ENCODE measurements around the gene SLC2A4.
"Not testable (repeated sequence)": the region's sequence is repeated elsewhere in the genome, so short reads cannot be mapped to it uniquely, and the experiment has no call there.

SLC2A4 gene

DNA sequence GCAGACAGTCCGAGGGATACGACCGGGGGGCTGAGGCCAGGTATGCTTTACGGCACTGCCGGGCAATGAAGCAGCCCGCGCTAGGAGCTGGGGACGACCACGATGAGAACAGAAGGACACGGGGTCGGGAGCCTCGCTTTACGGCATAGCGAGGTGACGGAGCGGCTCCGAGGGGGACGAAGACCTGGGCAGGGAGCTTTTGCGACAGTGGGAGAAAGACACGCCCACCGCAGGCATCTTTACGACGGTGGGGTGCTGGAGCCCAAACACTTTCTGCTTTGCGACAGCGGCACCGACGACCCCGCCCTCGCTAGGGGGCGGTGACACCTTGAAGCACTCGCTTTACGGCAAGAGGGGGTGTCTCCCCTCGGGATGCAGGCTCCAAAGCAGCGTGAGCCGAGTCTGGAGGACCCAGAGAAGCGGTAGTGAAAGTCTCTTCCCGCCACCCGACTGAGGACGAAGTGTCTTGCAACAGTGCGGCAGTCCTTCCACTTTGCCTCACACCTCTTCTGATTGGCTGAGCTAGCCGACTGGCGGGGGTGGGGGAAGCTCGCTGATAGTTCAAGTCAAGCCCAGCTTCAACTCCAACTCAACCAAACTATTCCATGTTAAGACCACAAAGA is 48.0 kb downstream of the SLC2A4 start:
- Histone ChIP-seq H3K4me2 (peak overlapping the region; percentile 85), H4K20me1 (peaks cover 2% of the 10 kb centered on the region; the same call in 1 of the 2 replicates), H3K4me1 (peaks cover 53% of the 10 kb centered on the region), H3K27me3 (no peaks in the 10 kb centered on the region), H3K4me3 (peak overlapping the region; percentile 85), H3K9ac (peak overlapping the region; percentile 88), H3K36me3 (peaks cover 25% of the 10 kb centered on the region), H3K27ac (peak overlapping the region; percentile 65), H3K9me3 (no peaks in the 10 kb centered on the region)
- TF ChIP-seq Cebpa-rat (IDR thresholded peaks at IDR 0.05): no peak

DNA sequence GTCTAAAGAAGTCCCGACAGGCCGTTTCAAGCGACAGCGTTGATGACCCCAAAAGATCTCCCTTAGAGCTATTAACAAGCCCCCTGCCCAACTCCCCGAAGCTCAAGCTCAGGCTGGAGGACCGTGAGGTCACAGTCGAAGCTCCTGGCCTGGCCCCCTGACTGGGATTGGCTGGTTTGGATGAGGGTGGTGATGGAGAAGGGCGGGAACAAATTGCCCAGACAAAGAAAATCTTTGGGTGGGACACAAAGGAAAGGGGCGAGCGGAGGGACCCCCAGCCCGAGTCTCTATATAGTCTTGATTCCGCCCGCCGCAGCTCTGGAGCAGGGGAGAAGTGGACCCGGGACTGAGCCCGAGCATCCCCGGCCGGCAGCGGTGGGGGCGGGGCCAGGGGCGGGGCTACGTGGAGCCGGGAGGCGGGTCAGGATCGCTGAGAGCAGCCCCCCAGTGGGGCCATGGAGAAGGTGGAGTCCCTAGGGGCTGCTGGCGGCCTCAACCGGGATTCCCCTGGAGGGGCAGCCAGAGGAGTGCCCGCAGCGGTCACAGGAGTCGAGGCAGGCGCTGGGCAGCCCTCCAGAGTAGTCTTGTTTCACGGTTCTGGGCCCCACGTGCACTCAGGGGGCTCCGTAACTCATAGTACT is 48.6 kb downstream of the SLC2A4 start:
- Histone ChIP-seq H3K4me1 (peaks cover 60% of the 10 kb centered on the region), H3K4me2 (peak overlapping the region; percentile 85), H3K27ac (peak overlapping the region; percentile 65), H4K20me1 (no peaks in the 10 kb centered on the region), H3K9me3 (no peaks in the 10 kb centered on the region), H3K27me3 (no peaks in the 10 kb centered on the region), H3K36me3 (peaks cover 20% of the 10 kb centered on the region), H3K9ac (peak overlapping the region; percentile 88), H3K4me3 (peak overlapping the region; percentile 85)
- no peak for TF ChIP-seq Cebpa-rat (IDR thresholded peaks at IDR 0.05)

GRCh38 chr17:7330638-7331015 is 49.1 kb downstream of the SLC2A4 start:
- H3K4me3 ChIP-seq: peak overlapping the region; percentile 85
- TF ChIP-seq Cebpa-rat (IDR thresholded peaks at IDR 0.05): no peak
- no peaks in the 10 kb centered on the region for H3K27me3 ChIP-seq
- peak overlapping the region; percentile 85 for H3K4me2 ChIP-seq
- H3K9me3 ChIP-seq: no peaks in the 10 kb centered on the region
- H3K4me1 ChIP-seq: peaks cover 65% of the 10 kb centered on the region
- H4K20me1 ChIP-seq: no peaks in the 10 kb centered on the region
- H3K9ac ChIP-seq: peak overlapping the region; percentile 88
- H3K27ac ChIP-seq: peak overlapping the region; percentile 65
- peaks cover 14% of the 10 kb centered on the region for H3K36me3 ChIP-seq

- no peaks in the 10 kb centered on the region for H4K20me1 ChIP-seq
- H3K4me1 ChIP-seq: peaks cover 80% of the 10 kb centered on the region
- H3K36me3 ChIP-seq: no peaks in the 10 kb centered on the region
- H3K4me2 ChIP-seq: peak overlapping the region; percentile 60
- no peaks in the 10 kb centered on the region for H3K9me3 ChIP-seq
- no peak for TF ChIP-seq Cebpa-rat (IDR thresholded peaks at IDR 0.05)
- peak overlapping the region; percentile 45; the same call in 1 of the 2 replicates for H3K27ac ChIP-seq
- 0 out of 2 replicates have a peak overlapping the region, but pooled peaks have one; percentile 45 for H3K9ac ChIP-seq
- H3K4me3 ChIP-seq: no peak overlapping the region
- no peaks in the 10 kb centered on the region for H3K27me3 ChIP-seq
Measured at GRCh38 chr17:7332111-7332510, 50.6 kb downstream of the SLC2A4 start.

- H3K4me3 ChIP-seq, H3K27me3 ChIP-seq, H3K36me3 ChIP-seq, H3K9me3 ChIP-seq, H4K20me1 ChIP-seq: not testable (repeated sequence)
- H3K9ac ChIP-seq: 0 out of 2 replicates have a peak overlapping the region, but pooled peaks have one; percentile 45
- peak overlapping the region; percentile 45; the same call in 1 of the 2 replicates for H3K27ac ChIP-seq
- peaks cover 83% of the 10 kb centered on the region for H3K4me1 ChIP-seq
- H3K4me2 ChIP-seq: peak overlapping the region; percentile 60
Measured at GRCh38 chr17:7332600-7333069, 51.1 kb downstream of the SLC2A4 start.

DNA sequence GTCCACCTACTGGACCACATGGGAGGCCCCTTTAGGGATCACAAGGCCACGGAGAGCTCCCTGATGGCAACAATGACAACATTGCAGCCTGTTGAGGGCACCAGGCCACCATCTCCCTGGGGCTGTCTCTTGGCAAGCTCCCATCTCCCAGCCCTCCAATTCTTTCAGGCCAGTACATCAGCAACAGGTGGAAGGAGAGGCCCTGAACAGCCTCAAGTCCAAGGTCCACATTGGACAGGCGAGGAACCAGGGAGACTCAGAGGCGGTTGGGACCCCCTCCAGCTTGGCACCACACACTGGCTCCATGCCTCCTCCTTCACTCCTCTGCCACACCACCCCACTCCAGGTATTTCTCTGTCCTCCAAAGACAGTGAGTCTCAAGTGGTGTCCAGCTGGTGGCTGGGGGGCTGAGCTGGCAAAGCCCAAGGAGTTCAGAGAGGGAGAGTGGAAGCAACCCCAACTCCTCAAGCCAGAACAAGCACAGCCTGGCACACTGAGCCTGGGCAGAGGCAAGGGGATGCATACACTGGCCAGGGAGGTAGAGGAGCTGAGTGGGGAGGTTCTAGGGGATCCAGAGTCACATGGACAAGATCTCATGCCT is 53.5 kb downstream of the SLC2A4 start:
- no peak for TF ChIP-seq Cebpa-rat (IDR thresholded peaks at IDR 0.05)
- H3K27ac ChIP-seq: peak overlapping the region; percentile 85
- H3K4me3 ChIP-seq: no peak overlapping the region; the same call in 1 of the 2 replicates
- no peaks in the 10 kb centered on the region for H4K20me1 ChIP-seq
- H3K9me3 ChIP-seq: no peaks in the 10 kb centered on the region
- peak overlapping the region; percentile 98 for H3K4me2 ChIP-seq
- peaks cover 96% of the 10 kb centered on the region for H3K4me1 ChIP-seq
- H3K27me3 ChIP-seq: no peaks in the 10 kb centered on the region
- peaks cover 11% of the 10 kb centered on the region; the same call in 1 of the 2 replicates for H3K36me3 ChIP-seq
- peak overlapping the region; percentile 75; the same call in 1 of the 2 replicates for H3K9ac ChIP-seq

DNA sequence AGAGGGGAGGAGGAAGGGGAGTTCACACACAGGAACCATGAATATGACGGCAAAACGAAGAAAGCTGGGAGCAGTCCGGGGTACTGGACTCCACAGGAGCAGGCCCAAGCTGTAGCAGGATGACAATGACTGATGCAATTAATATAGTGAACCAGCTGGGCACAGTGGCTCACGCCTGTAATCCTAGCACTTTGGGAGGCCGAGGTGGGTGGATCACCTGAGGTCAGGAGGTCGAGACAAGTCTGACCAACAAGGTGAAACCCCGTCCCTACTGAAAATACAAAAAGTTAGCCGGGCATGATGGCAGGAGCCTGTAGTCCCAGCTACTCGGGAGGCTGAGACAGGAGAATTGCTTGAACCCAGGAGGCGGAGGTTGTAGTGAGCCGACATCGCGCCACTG is 54.2 kb downstream of the SLC2A4 start:
- peak overlapping the region; percentile 85 for H3K27ac ChIP-seq
- peak overlapping the region; percentile 98 for H3K4me2 ChIP-seq
- H3K4me3 ChIP-seq: peak overlapping the region; percentile 68
- peaks cover 91% of the 10 kb centered on the region for H3K4me1 ChIP-seq
- H3K9me3 ChIP-seq, H4K20me1 ChIP-seq, H3K27me3 ChIP-seq: not testable (repeated sequence)
- peaks cover 13% of the 10 kb centered on the region; the same call in 1 of the 2 replicates for H3K36me3 ChIP-seq
- H3K9ac ChIP-seq: peak overlapping the region; percentile 75; the same call in 1 of the 2 replicates

DNA sequence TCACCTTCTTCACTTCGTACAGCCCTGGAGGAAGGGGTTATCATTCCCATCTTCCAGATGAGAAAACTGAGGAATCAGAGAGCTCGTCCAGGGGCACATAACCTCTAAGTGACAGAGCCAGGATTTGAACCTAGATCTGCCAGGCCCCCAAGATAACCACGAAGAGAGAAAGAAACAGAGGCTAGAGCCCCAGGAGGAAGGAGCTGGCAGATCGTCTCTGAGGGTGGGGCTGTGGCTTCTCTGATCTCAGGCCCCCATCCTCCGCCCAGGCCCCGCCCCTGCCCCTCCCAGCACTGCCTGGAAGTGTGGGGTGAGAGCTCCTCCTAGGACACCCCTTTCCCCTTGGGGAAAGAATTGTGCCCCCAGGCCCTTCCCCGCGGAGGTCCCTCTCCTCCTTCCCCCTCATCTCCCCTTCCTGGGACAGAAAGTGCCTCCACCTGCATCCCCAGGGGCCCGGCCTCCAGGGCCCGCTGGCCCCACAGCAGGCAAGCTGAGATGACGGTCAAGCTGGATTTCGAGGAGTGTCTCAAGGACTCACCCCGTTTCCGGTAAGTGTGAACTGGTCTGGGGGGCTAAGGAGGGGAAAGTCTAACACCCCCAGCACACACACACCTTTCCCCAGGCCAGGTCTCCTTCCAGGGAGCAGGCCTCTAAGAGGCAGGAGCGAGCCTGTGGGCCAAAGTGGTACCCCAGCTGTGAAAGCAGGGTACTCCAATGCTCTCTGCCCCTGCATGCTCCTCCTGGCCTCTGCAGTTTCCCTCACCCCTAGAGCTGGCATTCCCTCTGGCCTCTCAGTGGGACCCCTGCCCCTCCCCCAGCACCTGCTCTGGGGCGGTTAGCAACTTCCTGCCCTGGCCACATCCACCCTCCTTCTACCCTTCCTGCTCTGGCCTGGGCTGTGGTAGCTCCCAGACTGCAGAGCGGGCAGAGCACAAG is 55.0 kb downstream of the SLC2A4 start, which contains the start of gene ACAP1:
ACAP1 (plus strand) TSS at position 290 of the 936 bp plus-strand sequence; CDS start at position 496, 206 bp downstream.
- peak within 1 kb of the TSS; percentile 98 for H3K4me2 ChIP-seq
- no peaks in the 10 kb centered on the region for H3K9me3 ChIP-seq
- peak within 1 kb of the TSS; percentile 85 for H3K27ac ChIP-seq
- peaks cover 21% of the 10 kb centered on the region for H3K36me3 ChIP-seq
- no peaks in the 10 kb centered on the region for H4K20me1 ChIP-seq
- peaks cover 84% of the 10 kb centered on the region for H3K4me1 ChIP-seq
- H3K9ac ChIP-seq: peak within 1 kb of the TSS; percentile 75
- no peak for TF ChIP-seq Cebpa-rat (IDR thresholded peaks at IDR 0.05)
- no peaks in the 10 kb centered on the region for H3K27me3 ChIP-seq
- H3K4me3 ChIP-seq: peak within 1 kb of the TSS; percentile 68

DNA sequence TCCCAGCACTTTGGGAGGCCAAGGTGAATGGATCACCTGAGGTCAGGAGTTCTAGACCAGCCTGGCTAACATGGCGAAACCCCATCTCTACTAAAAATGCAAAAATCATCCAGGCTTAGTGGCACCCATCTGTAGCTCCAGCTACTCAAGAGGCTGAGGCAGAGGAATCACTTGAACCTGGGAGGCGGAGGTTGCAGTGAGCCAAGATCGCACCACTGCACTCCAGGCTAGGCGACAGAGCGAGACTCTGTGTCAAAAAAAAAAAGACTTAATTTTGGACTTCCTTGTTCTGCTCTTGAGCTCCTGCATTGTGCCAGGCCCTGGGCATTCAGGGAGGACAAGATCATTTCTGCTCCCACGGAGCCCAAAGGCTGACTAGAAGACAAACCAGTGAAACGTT is 56.1 kb downstream of the SLC2A4 start:
- peak overlapping the region; percentile 98 for H3K4me2 ChIP-seq
- peaks cover 32% of the 10 kb centered on the region for H3K36me3 ChIP-seq
- not testable (repeated sequence) for H3K9me3 ChIP-seq, H4K20me1 ChIP-seq, H3K27me3 ChIP-seq
- H3K9ac ChIP-seq: peak overlapping the region; percentile 75; the same call in 1 of the 2 replicates
- H3K4me1 ChIP-seq: peaks cover 73% of the 10 kb centered on the region
- peak overlapping the region; percentile 85 for H3K27ac ChIP-seq
- H3K4me3 ChIP-seq: peak overlapping the region; percentile 68

Data from BLaER1 (cell line).